Measurements from ENCODE around the gene OR5H15. TPM values are rescaled to one million over a fixed set of nuclear protein-coding genes. Genes with fewer than 3 reads are reported as not detected.
"Not testable (repeated sequence)": the region's sequence is repeated elsewhere in the genome, so short reads cannot be mapped to it uniquely, and the experiment has no call there.

OR5H15 gene
- polyA plus RNA-seq, 2 of the 4 experiments (the other 2 are of a cell fraction) = not detected

GRCh38 chr3:98188545-98188944, 22.0 kb downstream of the OR5H15 start:
- H3K4me2 ChIP-seq = no peak overlapping the region
- H3K9me3 ChIP-seq = no peaks in the 10 kb centered on the region
- 6% methylated on average over 3 of the region's 3 CpGs for WGBS (ENCODE audit: missing lambda C conversion rate)
- 0 out of 5 replicates have a peak, but pooled peaks of 1 of the 2 experiments have one; percentile 10 for TF ChIP-seq RAD21 (conservative IDR thresholded peaks at IDR 0.05 in 1 of 2, IDR thresholded peaks at IDR 0.05 in 1 of 2)
- TF ChIP-seq HOXB13 (CRISPR knock-in tag; IDR thresholded peaks at IDR 0.05; ENCODE audit: low read depth) = no peak
- TF ChIP-seq MAX (IDR thresholded peaks at IDR 0.05) = 0 out of 2 replicates have a peak, but pooled peaks have one; percentile 17
- H3K4me1 ChIP-seq = no peaks in the 10 kb centered on the region
- H3K27ac ChIP-seq = no peak overlapping the region
- H3K4me3 ChIP-seq = no peak overlapping the region
- FAIRE-seq = no peak
- peak in 1 of 2 experiments; percentile 7 for DNase-seq (ENCODE audit: low read depth in 1 of 2, low spot score in 1 of 2)
- ChIA-PET POLR2A (no interaction called here), CTCF (interaction anchor here (0.6 kb wide), 1 partner anchor 77 kb away, joined by 4 read pairs; no protein-coding TSS in a partner anchor)
- ATAC-seq = peak; percentile 78 to 81; a peak in 5 of 6 replicates

- CTCF ChIA-PET; FAIRE-seq; H3K27ac ChIP-seq; ATAC-seq; POLR2A ChIA-PET; H3K4me3 ChIP-seq; H3K4me2 ChIP-seq; H3K9me3 ChIP-seq; H3K4me1 ChIP-seq; DNase-seq (ENCODE audit: low read depth in 1 of 2, low spot score in 1 of 2): not testable (repeated sequence)
These were observed 24.4 kb downstream of the OR5H15 start for GRCh38 chr3:98190911-98191310.

GRCh38 chr3:98196293-98196692, 29.8 kb downstream of the OR5H15 start:
- FAIRE-seq; H3K27ac ChIP-seq; CTCF ChIA-PET; H3K4me3 ChIP-seq; H3K9me3 ChIP-seq; POLR2A ChIA-PET; H3K4me1 ChIP-seq; DNase-seq (ENCODE audit: low read depth in 1 of 2, low spot score in 1 of 2); ATAC-seq; H3K4me2 ChIP-seq: not testable (repeated sequence)
- 17% methylated on average over 2 of the region's 2 CpGs for WGBS (ENCODE audit: missing lambda C conversion rate)

- DNase-seq (ENCODE audit: low read depth in 1 of 2, low spot score in 1 of 2) = no peak
- no peak for ATAC-seq
- 0% methylated on average over 1 of the region's 1 CpG for WGBS (ENCODE audit: missing lambda C conversion rate)
- TF ChIP-seq RNF2 (IDR thresholded peaks at IDR 0.05; ENCODE audit: borderline replicate concordance, low read depth) (no peak), FOSL2 (IDR thresholded peaks at IDR 0.05) (no peak), FOSL2 (CRISPR knock-in tag; IDR thresholded peaks at IDR 0.05) (0 out of 2 replicates have a peak, but pooled peaks have one; percentile 19)
- no peak overlapping the region for H3K4me3 ChIP-seq
- ChIA-PET POLR2A (no interaction called here), CTCF (no interaction called here)
- no peaks in the 10 kb centered on the region for H3K4me1 ChIP-seq
- H3K4me2 ChIP-seq = no peak overlapping the region
- no peak for FAIRE-seq
- H3K9me3 ChIP-seq = no peaks in the 10 kb centered on the region
- H3K27ac ChIP-seq = no peak overlapping the region
These were observed 32.5 kb downstream of the OR5H15 start for GRCh38 chr3:98199020-98199419.

GRCh38 chr3:98209244-98209643, 42.7 kb downstream of the OR5H15 start:
- ATAC-seq (no peak), DNase-seq (ENCODE audit: low read depth in 1 of 2, low spot score in 1 of 2) (no peak), FAIRE-seq (no peak)
- under 1% methylated on average over 2 of the region's 2 CpGs for WGBS (ENCODE audit: missing lambda C conversion rate)
- CTCF ChIA-PET = no interaction called here
- Histone ChIP-seq H3K27ac (no peak overlapping the region), H3K4me2 (no peak overlapping the region), H3K4me3 (no peak overlapping the region), H3K9me3 (no peaks in the 10 kb centered on the region), H3K4me1 (no peaks in the 10 kb centered on the region)
- POLR2A ChIA-PET = no interaction called here
- no peak for TF ChIP-seq USF2 (IDR thresholded peaks at IDR 0.05)
- no peak for TF ChIP-seq POLR2AphosphoS2 (conservative IDR thresholded peaks at IDR 0.05; ENCODE audit: low read length)
- TF ChIP-seq HMGXB4 (CRISPR knock-in tag; IDR thresholded peaks at IDR 0.05; ENCODE audit: borderline replicate concordance) = no peak
- TF ChIP-seq HES2 (IDR thresholded peaks at IDR 0.05) = no peak
- TF ChIP-seq KDM1A (IDR thresholded peaks at IDR 0.05; ENCODE audit: low read depth) = no peak
- TF ChIP-seq RFX5 (IDR thresholded peaks at IDR 0.05) = no peak
- TF ChIP-seq POLR2A (IDR thresholded peaks at IDR 0.05; ENCODE audit: low read length) = no peak
- TF ChIP-seq BHLHE40 (IDR thresholded peaks at IDR 0.05; ENCODE audit: low read depth, low read length) = no peak
- no peak for TF ChIP-seq ELK1 (IDR thresholded peaks at IDR 0.05; ENCODE audit: low read depth, low read length)
- TF ChIP-seq FOSB (CRISPR knock-in tag; IDR thresholded peaks at IDR 0.05) = no peak
- TF ChIP-seq JUNB (IDR thresholded peaks at IDR 0.05) = no peak
- no peak for TF ChIP-seq REST (IDR thresholded peaks at IDR 0.05)
- TF ChIP-seq NR3C1 (IDR thresholded peaks at IDR 0.05) = no peak
- no peak for TF ChIP-seq SREBF2 (IDR thresholded peaks at IDR 0.05)
- no peak for TF ChIP-seq EP300 (IDR thresholded peaks at IDR 0.05)
